ENCODE data around the gene DARS1.

- TF ChIP-seq CTCF (IDR thresholded peaks at IDR 0.05) (no peak), POLR2A (IDR thresholded peaks at IDR 0.05) (no peak)
Measured at GRCh38 chr2:135925571-135925970, 59.9 kb downstream of the DARS1 start.
